IPS-11a (cell line): Measurements from ENCODE around the gene DCP1A.
"Not testable (repeated sequence)": the region's sequence is repeated elsewhere in the genome, so short reads cannot be mapped to it uniquely, and the experiment has no call there.

ENCODE experiments used
- H3K4me3 ChIP-seq: one replicate; pipeline ENCODE4 v1.5.1; 2013; ENCODE audit warnings: low read depth, low read length, control low read depth

The DCP1A gene

GRCh38 chr3:53347261-53348064 is at the start of gene DCP1A:
TSS of gene DCP1A (minus strand) at chr3:53347543. CDS start at chr3:53347517, 26 bp downstream.
- peak within 1 kb of the TSS; percentile 98 for H3K4me3 ChIP-seq

GRCh38 chr3:53384465-53385423 is 37.4 kb upstream of the DCP1A start:
- H3K4me3 ChIP-seq = no peak overlapping the region

GRCh38 chr3:53382106-53382505 is 34.8 kb upstream of the DCP1A start:
- H3K4me3 ChIP-seq = no peak overlapping the region

- no peak overlapping the region for H3K4me3 ChIP-seq
These were observed 33.0 kb upstream of the DCP1A start for GRCh38 chr3:53380306-53380705.

GRCh38 chr3:53379898-53380297 is 32.6 kb upstream of the DCP1A start:
- H3K4me3 ChIP-seq = no peak overlapping the region

- H3K4me3 ChIP-seq = no peak overlapping the region
These were observed 30.5 kb upstream of the DCP1A start for GRCh38 chr3:53377794-53378193.

- H3K4me3 ChIP-seq = no peak overlapping the region
These were observed 29.3 kb upstream of the DCP1A start for GRCh38 chr3:53376679-53377078.

GRCh38 chr3:53375019-53375418 is 27.7 kb upstream of the DCP1A start:
- no peak overlapping the region for H3K4me3 ChIP-seq

- H3K4me3 ChIP-seq = not testable (repeated sequence)
These were observed 23.4 kb upstream of the DCP1A start for GRCh38 chr3:53370719-53371118.

GRCh38 chr3:53361852-53362251 is 14.5 kb upstream of the DCP1A start:
- no peak overlapping the region for H3K4me3 ChIP-seq

GRCh38 chr3:53357458-53357857 is 10.1 kb upstream of the DCP1A start:
- H3K4me3 ChIP-seq = no peak overlapping the region

GRCh38 chr3:53354945-53355498 is 7.7 kb upstream of the DCP1A start:
- no peak overlapping the region for H3K4me3 ChIP-seq

- no peak overlapping the region for H3K4me3 ChIP-seq
These were observed 5.9 kb upstream of the DCP1A start for GRCh38 chr3:53353202-53353601.

GRCh38 chr3:53350652-53351051 is 3.3 kb upstream of the DCP1A start:
- H3K4me3 ChIP-seq = no peak overlapping the region

GRCh38 chr3:53348118-53348517 is 775 bp upstream of the DCP1A start:
- peak overlapping the region; percentile 98 for H3K4me3 ChIP-seq

GRCh38 chr3:53346922-53347260 is 452 bp downstream of the DCP1A start:
- peak overlapping the region; percentile 98 for H3K4me3 ChIP-seq

GRCh38 chr3:53346514-53346913 is 829 bp downstream of the DCP1A start:
- H3K4me3 ChIP-seq = peak overlapping the region; percentile 98

- no peak overlapping the region for H3K4me3 ChIP-seq
These were observed 5.0 kb downstream of the DCP1A start for GRCh38 chr3:53342353-53342752.

- H3K4me3 ChIP-seq = no peak overlapping the region
These were observed 10.0 kb downstream of the DCP1A start for GRCh38 chr3:53337167-53337940.

GRCh38 chr3:53334742-53335141 is 12.6 kb downstream of the DCP1A start:
- no peak overlapping the region for H3K4me3 ChIP-seq

GRCh38 chr3:53331871-53332270 is 15.5 kb downstream of the DCP1A start:
- H3K4me3 ChIP-seq = no peak overlapping the region
